Measurements from ENCODE around the gene LAIR1.
"Not testable (repeated sequence)": the region's sequence is repeated elsewhere in the genome, so short reads cannot be mapped to it uniquely, and the experiment has no call there.

The LAIR1 gene

GRCh38 chr19:54338521-54338920, 26.2 kb downstream of the LAIR1 start:
- DNase-seq, result no peak

GRCh38 chr19:54337858-54338230, 26.9 kb downstream of the LAIR1 start:
- DNase-seq, result no peak

GRCh38 chr19:54336893-54337857, 27.6 kb downstream of the LAIR1 start:
- no peak for DNase-seq

- no peak for DNase-seq
Measured at GRCh38 chr19:54335979-54336892, 28.5 kb downstream of the LAIR1 start.

GRCh38 chr19:54335164-54335563, 29.6 kb downstream of the LAIR1 start:
- DNase-seq, result no peak

GRCh38 chr19:54333586-54334298, 31.0 kb downstream of the LAIR1 start:
- DNase-seq, result no peak

- DNase-seq, result no peak
Measured at GRCh38 chr19:54332149-54332548, 32.6 kb downstream of the LAIR1 start.

GRCh38 chr19:54331626-54332025, 33.1 kb downstream of the LAIR1 start:
- DNase-seq, result no peak

GRCh38 chr19:54329476-54330165, 35.1 kb downstream of the LAIR1 start:
- no peak for DNase-seq

GRCh38 chr19:54328781-54329180, 36.0 kb downstream of the LAIR1 start:
- not testable (repeated sequence) for DNase-seq

GRCh38 chr19:54325631-54326030, 39.1 kb downstream of the LAIR1 start:
- no peak for DNase-seq

GRCh38 chr19:54325194-54325621, 39.5 kb downstream of the LAIR1 start:
- DNase-seq, result peak; percentile 73

GRCh38 chr19:54324071-54324470, 40.7 kb downstream of the LAIR1 start:
- no peak for DNase-seq

- not testable (repeated sequence) for DNase-seq
Measured at GRCh38 chr19:54322934-54323333, 41.8 kb downstream of the LAIR1 start.

GRCh38 chr19:54322295-54322694, 42.4 kb downstream of the LAIR1 start:
- DNase-seq, result not testable (repeated sequence)

- DNase-seq, result no peak
Measured at GRCh38 chr19:54319892-54320670, 44.6 kb downstream of the LAIR1 start.

- peak; percentile 28 for DNase-seq
Measured at GRCh38 chr19:54319049-54319448, 45.7 kb downstream of the LAIR1 start.

- no peak for DNase-seq
Measured at GRCh38 chr19:54317965-54318240, 46.8 kb downstream of the LAIR1 start.

- no peak for DNase-seq
Measured at GRCh38 chr19:54317108-54317964, 47.4 kb downstream of the LAIR1 start.

- peak; percentile 33 for DNase-seq
Measured at GRCh38 chr19:54316746-54317107, 48.0 kb downstream of the LAIR1 start.

- DNase-seq, result no peak
Measured at GRCh38 chr19:54315956-54316355, 48.8 kb downstream of the LAIR1 start.
